Testis (tissue), 3 donors: Measurements from ENCODE around the gene PAWR. TPM values are rescaled to one million over a fixed set of nuclear protein-coding genes. Genes with fewer than 3 reads are reported as not detected.

ENCODE experiments used
- DNase-seq: peaks from one replicate; pipeline ENCODE4 v3.0.0-alpha.2; 2019
- H3K27ac ChIP-seq, 2 donors: fragments of 200-600 bp; sonication (generic); one replicate each; pipeline ENCODE4 v1.5.1; 2019
- H3K27me3 ChIP-seq: fragments of 200-600 bp; sonication (generic); one replicate; pipeline ENCODE4 v1.5.1; 2019
- H3K36me3 ChIP-seq: fragments of 200-600 bp; sonication (generic); one replicate; pipeline ENCODE4 v1.5.1; 2017; ENCODE audit warnings: low read depth; ENCODE audit errors: missing control alignments
- H3K4me1 ChIP-seq: fragments of 200-600 bp; sonication (generic); one replicate; pipeline ENCODE4 v1.5.1; 2019
- H3K4me3 ChIP-seq, 2 donors: fragments of 200-600 bp; sonication (generic); one replicate each; pipeline ENCODE4 v1.5.1; 2017 to 2019
- H3K9me3 ChIP-seq: fragments of 200-600 bp; sonication (generic); one replicate; pipeline ENCODE4 v1.5.1; 2017
- CTCF ChIP-seq, 3 experiments: fragments of 450-650 bp in 2 of 3; fragments of 200-600 bp in 1 of 3; sonication (generic) in 1 of 3; IDR thresholded peaks; one replicate each; pipeline ENCODE4 v1.5.1; 2016 to 2019; ENCODE audit warnings: antibody characterized with exemption in 3 of 3, mild to moderate bottlenecking in 2 of 3, moderate library complexity in 1 of 3
- POLR2A ChIP-seq: fragments of 450-650 bp; IDR thresholded peaks from one replicate; pipeline ENCODE4 v1.6.1; 2017; ENCODE audit warnings: antibody characterized with exemption, mild to moderate bottlenecking, moderate library complexity
- WGBS, 2 donors: methylation state at CpG; one replicate each; pipeline ENCODE4 v1.1.5; 2018; 5-methylcytosine and 5-hydroxymethylcytosine counted together
- intact Hi-C: fragments of 100-400 bp; cut with DNase I; formaldehyde crosslinking; loops from one replicate; pipeline ENCODE4 v1.15.1; 2023; ENCODE audit warnings: low total_unique reads
- polyA plus RNA-seq: library from polyadenylated mRNA; stranded (reverse); fragments of 350-450 nt; fragmentation: Illumina TruSeq; extraction: RNeasy Lipid Tissue Mini Kit (QIAGEN cat#74804); gene quantifications from one replicate; pipeline ENCODE4 v1.2.3, GENCODE V29; 2014; ENCODE audit warnings: low read depth, low replicate concordance; ENCODE audit not compliant: insufficient read depth
- total RNA-seq, 2 donors: library from RNA; depleted of rRNA; stranded (reverse); fragments of >200 nt; gene quantifications; one replicate each; pipeline ENCODE4 v1.2.3, GENCODE V29; 2016

Gene PAWR
- total and polyA plus RNA-seq, 3 donors from 2014 or later = 37.2 to 59.2 (median 50.2) TPM

- no peak for TF ChIP-seq POLR2A
- TF ChIP-seq CTCF (IDR thresholded peaks at IDR 0.05) = no peak
- no peaks in the 10 kb centered on the region for H3K9me3 ChIP-seq
- no peaks in the 10 kb centered on the region for H3K4me1 ChIP-seq
- H3K27ac ChIP-seq = no peak overlapping the region
- DNase-seq = no peak
- intact Hi-C loops = no loop called here
- no peaks in the 10 kb centered on the region for H3K36me3 ChIP-seq
- no peak overlapping the region for H3K4me3 ChIP-seq
- 94 to 97% methylated on average over 3 of the region's 3 CpGs for WGBS, 2 donors
- no peaks in the 10 kb centered on the region for H3K27me3 ChIP-seq
These were observed 153.1 kb downstream of the PAWR start for GRCh38 chr12:79537675-79538074.

GRCh38 chr12:79535751-79536150 is 155.0 kb downstream of the PAWR start:
- WGBS, 2 donors = 94 to 98% methylated on average over 2 of the region's 2 CpGs
- no peak overlapping the region for H3K27ac ChIP-seq
- no peak for DNase-seq
- no peaks in the 10 kb centered on the region for H3K4me1 ChIP-seq
- TF ChIP-seq CTCF (IDR thresholded peaks at IDR 0.05) (no peak), POLR2A (no peak)
- H3K9me3 ChIP-seq = no peaks in the 10 kb centered on the region
- no peak overlapping the region for H3K4me3 ChIP-seq
- no peaks in the 10 kb centered on the region for H3K36me3 ChIP-seq
- intact Hi-C loops = no loop called here
- no peaks in the 10 kb centered on the region for H3K27me3 ChIP-seq

Other genes with a start within 250 kb of the PAWR start
- gene PPP1R12A, start 244.1 kb upstream of the PAWR start, total RNA-seq = 100 to 1,000 TPM; 113 to 119 TPM
- gene PPP1R12A, start 244.1 kb upstream of the PAWR start, polyA plus RNA-seq = 22.4 TPM